Spleen (tissue), 11 donors: ENCODE measurements around the gene HOXB6. TPM values are rescaled to one million over a fixed set of nuclear protein-coding genes. Genes with fewer than 3 reads are reported as not detected.

Experiments used
- DNase-seq: peaks from one replicate; pipeline ENCODE4 v3.0.0-alpha.2; 2020
- H3K27ac ChIP-seq, 8 donors: fragments of 200-600 bp; sonication (generic) in 7 of 8; 1 replicate in 4 of 8; 2 replicates in 4 of 8; pipeline versions ENCODE4 v1.5.0 to v1.8.0; 2016 to 2021; ENCODE audit warnings: inconsistent platforms in 4 of 8, mild to moderate bottlenecking in 4 of 8, moderate library complexity in 1 of 8
- H3K27me3 ChIP-seq, 7 donors: fragments of 200-600 bp; sonication (generic) in 6 of 7; replicated peaks in 1 of 7; 1 replicate in 4 of 7; 2 replicates in 3 of 7; pipeline versions ENCODE4 v1.5.0 to v1.8.0; 2016 to 2021; ENCODE audit warnings: inconsistent platforms in 3 of 7, mild to moderate bottlenecking in 1 of 7
- H3K36me3 ChIP-seq, 6 donors: fragments of 200-600 bp; sonication (generic) in 5 of 6; 1 replicate in 4 of 6; 2 replicates in 2 of 6; pipeline versions ENCODE4 v1.5.0 to v1.8.0; 2016 to 2021; ENCODE audit warnings: inconsistent platforms in 2 of 6
- H3K4me1 ChIP-seq, 6 donors: fragments of 200-600 bp; sonication (generic) in 5 of 6; 1 replicate in 3 of 6; 2 replicates in 3 of 6; pipeline versions ENCODE4 v1.5.0 to v1.8.0; 2016 to 2021; ENCODE audit warnings: inconsistent platforms in 3 of 6
- H3K4me3 ChIP-seq, 8 donors: fragments of 200-600 bp; sonication (generic) in 7 of 8; 1 replicate in 4 of 8; 2 replicates in 4 of 8; pipeline versions ENCODE4 v1.5.0 to v1.8.0; 2016 to 2021; ENCODE audit warnings: inconsistent platforms in 4 of 8, mild to moderate bottlenecking in 4 of 8, moderate library complexity in 2 of 8
- H3K9me3 ChIP-seq, 8 donors: fragments of 200-600 bp; sonication (generic) in 7 of 8; 1 replicate in 4 of 8; 2 replicates in 4 of 8; pipeline versions ENCODE4 v1.5.0 to v1.8.0; 2016 to 2021; ENCODE audit warnings: inconsistent platforms in 4 of 8
- CTCF ChIP-seq, 11 experiments: fragments of 200-600 bp in 7 of 11; fragments of 450-650 bp in 4 of 11; sonication (generic) in 4 of 11; IDR thresholded peaks in 8 of 11; conservative IDR thresholded peaks in 3 of 11; 1 replicate in 7 of 11; 2 replicates in 4 of 11; pipeline versions ENCODE4 v1.4.0 to v1.8.0; 2016 to 2021; ENCODE audit warnings: antibody characterized with exemption in 11 of 11, inconsistent platforms in 4 of 11, mild to moderate bottlenecking in 1 of 11
- POLR2A ChIP-seq, 3 donors: fragments of 450-650 bp; IDR thresholded peaks; one replicate each; pipeline ENCODE4 v1.5.1; 2017; ENCODE audit warnings: antibody characterized with exemption in 3 of 3, mild to moderate bottlenecking in 1 of 3
- POLR2AphosphoS5 ChIP-seq, 3 donors: sonication (generic); formaldehyde crosslinking; IDR thresholded peaks; one replicate each; pipeline ENCODE4 v1.5.1; 2017; ENCODE audit warnings: antibody characterized with exemption in 3 of 3
- WGBS, 5 donors: extraction: QIAGEN DNeasy Blood & Tissue Kit in 3 of 5; methylation state at CpG; one replicate each; pipeline versions ENCODE4 v1.1.5 to v1.1.7; 2013 to 2018; 5-methylcytosine and 5-hydroxymethylcytosine counted together
- intact Hi-C: fragments of 100-400 bp; cut with DNase I; formaldehyde crosslinking; loops from one replicate; pipeline ENCODE4 v1.15.0; 2023; ENCODE audit warnings: low total_unique reads
- polyA plus RNA-seq, 3 donors: library from polyadenylated mRNA; stranded (reverse); fragments of 200-250 nt; gene quantifications; one replicate each; pipeline ENCODE4 v1.2.1, GENCODE V29; 2013
- total RNA-seq, 7 donors: library from RNA; depleted of rRNA in 3 of 7; stranded (reverse); fragments of >200 nt in 3 of 7; fragmentation: NEBNext Ultra II Directional in 4 of 7; extraction: Animal tissue kit (Norgen Biotek cat#: 25700) in 4 of 7; gene quantifications; one replicate each; pipeline versions ENCODE4 v1.1.0 to v1.2.1, GENCODE V29; 2016 to 2021
- donor health status: healthy with polysubstance abuse.
- donor health status: DM: no; HTN: no; CAD: no; lungs with moderate emphysema.
- donor health status: DM: no; HTN: no; CAD: no.
- donor health status: Bipolar disorder and iron deficiency.
- donor health status: healthy.
- donor health status: DM: no; HTN: no; CAD: no.
- donor health status: DM: yes; HTN: yes; CAD: no.

Gene HOXB6
- total and polyA plus RNA-seq, 10 donors = 1.2 to 4.5 (median 2.9) TPM

- Histone ChIP-seq H3K27me3 (peaks cover 0 to 100% (median 75%) of the 10 kb centered on the region in 7 donors), H3K4me1 (peaks cover 7 to 35% (median 12%) of the 10 kb centered on the region in 6 donors), H3K36me3 (no peaks in the 10 kb centered on the region), H3K4me3 (peak overlapping the region in 5 of 8 donors; percentile 19 to 62 (median 26)), H3K9me3 (no peaks in the 10 kb centered on the region), H3K27ac (peak overlapping the region in 4 of 8 donors; percentile 32 to 60 (median 55))
- DNase-seq = peak; percentile 45
- TF ChIP-seq CTCF (IDR thresholded peaks at IDR 0.05 in 8 of 11, conservative IDR thresholded peaks at IDR 0.05 in 3 of 11) (no peak), POLR2A (IDR thresholded peaks at IDR 0.05) (no peak), POLR2AphosphoS5 (IDR thresholded peaks at IDR 0.05) (peak in 2 of 3 donors; percentile 15 to 55)
- 23 to 45% (median 30%) methylated on average over 21 of the region's 21 CpGs for WGBS, 5 donors
- intact Hi-C loops = no loop called here
Observed at GRCh38 chr17:48603959-48604769, 622 bp downstream of the HOXB6 start.

- intact Hi-C loops = no loop called here
- peak overlapping the region in 1 of 8 donors; percentile 62 for H3K4me3 ChIP-seq
- H3K4me1 ChIP-seq = peaks cover 16 to 57% (median 31%) of the 10 kb centered on the region in 6 donors
- no peak for DNase-seq
- TF ChIP-seq POLR2AphosphoS5 (IDR thresholded peaks at IDR 0.05) = no peak
- no peak for TF ChIP-seq POLR2A (IDR thresholded peaks at IDR 0.05)
- no peak for TF ChIP-seq CTCF (IDR thresholded peaks at IDR 0.05 in 8 of 11, conservative IDR thresholded peaks at IDR 0.05 in 3 of 11)
- H3K27me3 ChIP-seq = peaks cover 2 to 100% (median 88%) of the 10 kb centered on the region in 7 donors
- H3K36me3 ChIP-seq = no peaks in the 10 kb centered on the region
- WGBS, 5 donors = 45 to 52% (median 48%) methylated on average over 35 of the region's 35 CpGs
- no peak overlapping the region for H3K27ac ChIP-seq
- H3K9me3 ChIP-seq = no peaks in the 10 kb centered on the region
Observed at GRCh38 chr17:48601539-48602425, 3.0 kb downstream of the HOXB6 start.

- H3K27ac ChIP-seq = no peak overlapping the region
- H3K4me1 ChIP-seq = peaks cover 19 to 63% (median 37%) of the 10 kb centered on the region in 6 donors
- intact Hi-C loops = no loop called here
- no peaks in the 10 kb centered on the region for H3K36me3 ChIP-seq
- H3K4me3 ChIP-seq = no peak overlapping the region
- H3K27me3 ChIP-seq = peaks cover 2 to 100% (median 88%) of the 10 kb centered on the region in 7 donors
- H3K9me3 ChIP-seq = no peaks in the 10 kb centered on the region
- DNase-seq = no peak
- 83 to 96% (median 89%) methylated on average over 4 of the region's 4 CpGs for WGBS, 5 donors
- no peak for TF ChIP-seq POLR2A (IDR thresholded peaks at IDR 0.05)
- TF ChIP-seq CTCF (IDR thresholded peaks at IDR 0.05 in 8 of 11, conservative IDR thresholded peaks at IDR 0.05 in 3 of 11) = no peak
- no peak for TF ChIP-seq POLR2AphosphoS5 (IDR thresholded peaks at IDR 0.05)
Observed at GRCh38 chr17:48601207-48601538, 3.6 kb downstream of the HOXB6 start.
